Heart right ventricle (tissue), 16 donors: ENCODE results near the gene CAMKMT. TPM values are rescaled to one million over a fixed set of nuclear protein-coding genes. Genes with fewer than 3 reads are reported as not detected.

ENCODE experiments used
- ATAC-seq, 8 donors: fragments of 200-7000 bp; cut with Tn5 transposase; one replicate each; pipeline ENCODE4 v1.9.1; 2020; ENCODE audit warnings: mild to moderate bottlenecking in 8 of 8, moderate library complexity in 8 of 8, moderate number of reproducible peaks in 1 of 8
- DNase-seq, 2 donors: peaks; one replicate each; pipeline ENCODE4 v3.0.0-alpha.2; 2020
- H3K27ac ChIP-seq, 10 donors: fragments of 200-600 bp; sonication (generic) in 2 of 10; one replicate each; pipeline versions ENCODE4 v1.5.0 to v1.8.0; 2020 to 2022; ENCODE audit warnings: mild to moderate bottlenecking in 3 of 10
- H3K27me3 ChIP-seq, 7 donors: fragments of 200-600 bp; one replicate each; pipeline ENCODE4 v1.8.0; 2021 to 2022; ENCODE audit warnings: mild to moderate bottlenecking in 2 of 7
- H3K36me3 ChIP-seq, 9 donors: fragments of 200-600 bp; sonication (generic) in 1 of 9; one replicate each; pipeline versions ENCODE4 v1.5.0 to v1.8.0; 2020 to 2022; ENCODE audit warnings: mild to moderate bottlenecking in 2 of 9
- H3K4me1 ChIP-seq, 9 donors: fragments of 200-600 bp; sonication (generic) in 1 of 9; one replicate each; pipeline versions ENCODE4 v1.5.0 to v1.8.0; 2020 to 2022; ENCODE audit warnings: mild to moderate bottlenecking in 4 of 9
- H3K4me3 ChIP-seq, 10 donors: fragments of 200-600 bp; sonication (generic) in 2 of 10; one replicate each; pipeline versions ENCODE4 v1.5.0 to v1.8.0; 2020 to 2022; ENCODE audit warnings: mild to moderate bottlenecking in 7 of 10, moderate library complexity in 2 of 10
- H3K9me3 ChIP-seq, 11 donors: fragments of 200-600 bp in 10 of 11; sonication (generic) in 2 of 11; one replicate each; pipeline versions ENCODE4 v1.5.0 to v1.8.0; 2013 to 2022; ENCODE audit warnings: mild to moderate bottlenecking in 2 of 11, control low read depth in 1 of 11, moderate library complexity in 1 of 11
- CTCF ChIP-seq, 9 donors: fragments of 200-600 bp; sonication (generic) in 2 of 9; IDR thresholded peaks; one replicate each; pipeline versions ENCODE4 v1.5.0 to v1.8.0; 2021 to 2022; ENCODE audit warnings: antibody characterized with exemption in 9 of 9, mild to moderate bottlenecking in 5 of 9, moderate library complexity in 1 of 9
- WGBS, 2 donors: extraction: QIAGEN DNeasy Blood & Tissue Kit; methylation state at CpG; one replicate each; pipeline ENCODE4 v1.1.7; 2013; ENCODE audit warnings: inconsistent platforms in 1 of 2; 5-methylcytosine and 5-hydroxymethylcytosine counted together
- intact Hi-C, 10 donors: fragments of 100-400 bp; cut with DNase I; formaldehyde crosslinking; loops; one replicate each; pipeline versions ENCODE4 v1.11.1 to v1.14.2; 2022
- polyA plus RNA-seq, 2 donors: library from polyadenylated mRNA; stranded (reverse); fragments of 200-250 nt; gene quantifications; one replicate each; pipeline ENCODE4 v1.2.3, GENCODE V29; 2013
- total RNA-seq, 10 donors: library from RNA; stranded (reverse); fragmentation: NEBNext Ultra II Directional in 3 of 10; extraction: Animal tissue kit (Norgen Biotek cat#: 25700) in 3 of 10; gene quantifications; one replicate each; pipeline versions ENCODE4 v1.2.1 to v1.2.4, GENCODE V29; 2021 to 2023
- donor health status: Arrhythmogenic right ventricular cardiomyopathy.
- donor health status: ischemic (EF 13 %, LVEDD 7.1; RV severe dilation, severe dysfunction).
- donor health status: healthy with polysubstance abuse.
- donor health status: DM: no; HTN: yes; CAD: no.
- donor health status: DM: no; HTN: no; CAD: no.
- donor health status: ischemic (EF 25% LVEDD 6.9; RV normal size, moderate dysfunction).
- donor health status: ischemic (EF 25% LVEDD 5.7; RV mildly dilated, moderate dysfunction).
- donor health status: healthy.
- donor health status: DM: yes; HTN: yes; CAD: no.
- donor health status: Ischemic cardiomyopathy.
- donor health status: ischemic (EF 35%, LVEDD 5.7; RV mildly dilated, moderate dysfunction).
- donor health status: nonischemic (EF 11% LVEDD 7.7; RV severe dilation, severe dysfunction).
- donor health status: DM: yes; HTN: yes; CAD: no.
- donor health status: PGD.
- donor health status: ischemic (EF 29% LVEDD 5.4; RV normal size, mild dysfunction).
- donor health status: nonischemic (EF 23%, LVEDD 6.1; RV moderate dilation, normal function).

Gene CAMKMT
- total and polyA plus RNA-seq, 12 donors: 4.1 to 6.4 (median 4.8) TPM

- ATAC-seq (no peak), DNase-seq (no peak)
- WGBS, 2 donors: 86 to 88% methylated on average over 5 of the region's 5 CpGs
- intact Hi-C loops: no loop called here
- TF ChIP-seq CTCF (IDR thresholded peaks at IDR 0.05): no peak
- H3K9me3 ChIP-seq: no peaks in the 10 kb centered on the region
- peaks cover 0 to 53% (median 23%) of the 10 kb centered on the region in 7 donors for H3K27me3 ChIP-seq
- no peak overlapping the region for H3K4me3 ChIP-seq
- H3K4me1 ChIP-seq: peaks cover 0 to 17% (median 5%) of the 10 kb centered on the region in 9 donors
- no peaks in the 10 kb centered on the region for H3K36me3 ChIP-seq
- H3K27ac ChIP-seq: no peak overlapping the region
Measured at GRCh38 chr2:44766220-44766619, 404.5 kb downstream of the CAMKMT start.

- peaks cover 0 to 54% (median 26%) of the 10 kb centered on the region in 7 donors for H3K27me3 ChIP-seq
- intact Hi-C loops: no loop called here
- H3K4me3 ChIP-seq: no peak overlapping the region
- DNase-seq (no peak), ATAC-seq (no peak)
- H3K4me1 ChIP-seq: peaks cover 0 to 17% (median 5%) of the 10 kb centered on the region in 9 donors
- no peaks in the 10 kb centered on the region for H3K9me3 ChIP-seq
- WGBS, 2 donors: 94 to 100% methylated on average over 1 of the region's 1 CpG
- H3K27ac ChIP-seq: no peak overlapping the region
- H3K36me3 ChIP-seq: no peaks in the 10 kb centered on the region
- no peak for TF ChIP-seq CTCF (IDR thresholded peaks at IDR 0.05)
Measured at GRCh38 chr2:44766777-44767176, 405.0 kb downstream of the CAMKMT start.

- no peak overlapping the region for H3K27ac ChIP-seq
- no peaks in the 10 kb centered on the region for H3K9me3 ChIP-seq
- whole genome bisulfite sequencing, 2 donors: 91 to 92% methylated on average over 8 of the region's 8 CpGs
- intact Hi-C loops: no loop called here
- no peak overlapping the region for H3K4me3 ChIP-seq
- no peak for ATAC-seq
- H3K27me3 ChIP-seq: peaks cover 0 to 63% (median 26%) of the 10 kb centered on the region in 7 donors
- no peak for TF ChIP-seq CTCF (IDR thresholded peaks at IDR 0.05)
- no peak for DNase-seq
- H3K36me3 ChIP-seq: no peaks in the 10 kb centered on the region
- H3K4me1 ChIP-seq: peaks cover 0 to 17% (median 5%) of the 10 kb centered on the region in 9 donors
Measured at GRCh38 chr2:44767691-44768090, 405.9 kb downstream of the CAMKMT start.

GRCh38 chr2:44768438-44769236 is 406.9 kb downstream of the CAMKMT start:
- H3K4me1 ChIP-seq: peaks cover 0 to 17% (median 5%) of the 10 kb centered on the region in 9 donors
- peaks cover 0 to 73% (median 26%) of the 10 kb centered on the region in 7 donors for H3K27me3 ChIP-seq
- no peak for ATAC-seq
- H3K36me3 ChIP-seq: no peaks in the 10 kb centered on the region
- H3K9me3 ChIP-seq: no peaks in the 10 kb centered on the region
- WGBS, 2 donors: 13 to 25% methylated on average over 36 to 42 of the region's 42 CpGs
- peak overlapping the region in 6 of 10 donors; percentile 12 to 42 (median 20) for H3K4me3 ChIP-seq
- TF ChIP-seq CTCF (IDR thresholded peaks at IDR 0.05): no peak
- no peak for DNase-seq
- intact Hi-C loops: no loop called here
- H3K27ac ChIP-seq: no peak overlapping the region
